NCI-H1048 (cell line): Measurements from ENCODE around the gene FANCD2.
"Not testable (repeated sequence)": the region's sequence is repeated elsewhere in the genome, so short reads cannot be mapped to it uniquely, and the experiment has no call there.

Experiments used
- DNase-seq: peaks from one replicate; lab custom pipeline; 2025; lab: John Stamatoyannopoulos, UW

FANCD2 gene

GRCh38 chr3:10015461-10015904 lies 10.8 kb upstream of the FANCD2 start:
- no peak for DNase-seq

- DNase-seq, result no peak
Measured at GRCh38 chr3:10017636-10018292, 8.5 kb upstream of the FANCD2 start.

- not testable (repeated sequence) for DNase-seq
Measured at GRCh38 chr3:10018806-10019205, 7.4 kb upstream of the FANCD2 start.

GRCh38 chr3:10019326-10019725 lies 6.9 kb upstream of the FANCD2 start:
- no peak for DNase-seq

GRCh38 chr3:10021856-10022775 lies 4.1 kb upstream of the FANCD2 start:
- no peak for DNase-seq

GRCh38 chr3:10023587-10024310 lies 2.5 kb upstream of the FANCD2 start:
- no peak for DNase-seq

- DNase-seq, result no peak
Measured at GRCh38 chr3:10025205-10026083, 793 bp upstream of the FANCD2 start.

GRCh38 chr3:10041034-10041433 lies 14.8 kb downstream of the FANCD2 start:
- DNase-seq, result no peak

GRCh38 chr3:10047876-10048275 lies 21.6 kb downstream of the FANCD2 start:
- no peak for DNase-seq

- not testable (repeated sequence) for DNase-seq
Measured at GRCh38 chr3:10053054-10053453, 26.8 kb downstream of the FANCD2 start.

GRCh38 chr3:10055097-10055496 lies 28.9 kb downstream of the FANCD2 start:
- no peak for DNase-seq

GRCh38 chr3:10070077-10070476 lies 43.8 kb downstream of the FANCD2 start:
- DNase-seq, result not testable (repeated sequence)

- no peak for DNase-seq
Measured at GRCh38 chr3:10074666-10075065, 48.4 kb downstream of the FANCD2 start.

- no peak for DNase-seq
Measured at GRCh38 chr3:10081871-10082270, 55.6 kb downstream of the FANCD2 start.

GRCh38 chr3:10085738-10086137 lies 59.5 kb downstream of the FANCD2 start:
- no peak for DNase-seq

GRCh38 chr3:10088256-10088655 lies 62.0 kb downstream of the FANCD2 start:
- no peak for DNase-seq

- no peak for DNase-seq
Measured at GRCh38 chr3:10090179-10090578, 63.9 kb downstream of the FANCD2 start.

GRCh38 chr3:10090774-10091173 lies 64.5 kb downstream of the FANCD2 start:
- not testable (repeated sequence) for DNase-seq

GRCh38 chr3:10091387-10091786 lies 65.2 kb downstream of the FANCD2 start:
- not testable (repeated sequence) for DNase-seq

- no peak for DNase-seq
Measured at GRCh38 chr3:10093678-10094077, 67.4 kb downstream of the FANCD2 start.

GRCh38 chr3:10099041-10099440 lies 72.8 kb downstream of the FANCD2 start:
- DNase-seq, result no peak
